ENCODE results near the gene SLC1A7.

SLC1A7 gene

DNA sequence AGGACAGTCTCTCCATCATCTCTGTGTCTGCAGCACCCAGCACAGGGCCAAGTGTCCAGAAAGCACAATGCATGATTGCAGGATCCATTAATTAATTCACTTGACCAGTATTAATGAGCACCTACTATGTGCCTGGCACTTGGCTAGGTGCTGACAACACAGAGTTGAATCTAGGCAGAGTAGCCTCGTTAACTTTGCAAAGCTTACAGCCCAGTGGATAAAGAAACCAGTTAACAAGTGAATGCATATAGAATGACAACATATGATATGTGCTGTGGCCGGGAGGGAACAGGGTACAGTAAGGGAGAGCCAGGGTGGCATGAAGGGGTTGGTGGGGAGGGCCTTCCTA, 10.9 kb downstream of the SLC1A7 start:
- no peak overlapping the region for H3K23ac ChIP-seq (ENCODE audit: low read length)
- no peak overlapping the region for H3K18ac ChIP-seq (ENCODE audit: low read length)
- H3K4me3 ChIP-seq (ENCODE audit: low read length) = no peak overlapping the region
- H2AK5ac ChIP-seq (ENCODE audit: low read length) = no peak overlapping the region
- H3K36me3 ChIP-seq (ENCODE audit: control insufficient read depth, insufficient read depth, low read length) = no peaks in the 10 kb centered on the region
- WGBS (ENCODE audit: extremely low coverage, insufficient coverage, low lambda C conversion rate) = no CpG with 5 or more reads among the region's 2 CpGs
- no peak overlapping the region for H3K4me2 ChIP-seq (ENCODE audit: low read length)
- H3K4ac ChIP-seq (ENCODE audit: low read depth, low read length) = no peak overlapping the region
- no peaks in the 10 kb centered on the region for H3K79me1 ChIP-seq (ENCODE audit: low read length)
- H3K27ac ChIP-seq (ENCODE audit: low read depth, low read length) = no peak overlapping the region
- no peaks in the 10 kb centered on the region for H3K27me3 ChIP-seq (ENCODE audit: insufficient read depth, low read length, poor library complexity)
- no peaks in the 10 kb centered on the region for H3K79me2 ChIP-seq (ENCODE audit: control insufficient read depth, insufficient read depth, low read length)
- no peak overlapping the region for H2BK5ac ChIP-seq (ENCODE audit: low read length)
- no peak overlapping the region for H4K8ac ChIP-seq (ENCODE audit: low read depth, low read length)
- H4K5ac ChIP-seq (ENCODE audit: low read length) = no peak overlapping the region
- no peak overlapping the region for H3K56ac ChIP-seq (ENCODE audit: low read length)
- H2BK15ac ChIP-seq (replicated peaks; ENCODE audit: low read depth) = no peak overlapping the region
- DNase-seq = no peak
- no peak overlapping the region for H2BK120ac ChIP-seq (ENCODE audit: low read depth, low read length)
- no peaks in the 10 kb centered on the region for H3K4me1 ChIP-seq (ENCODE audit: control insufficient read depth, low read depth, low read length)
- no peak overlapping the region for H3K9ac ChIP-seq (ENCODE audit: low read length)

DNA sequence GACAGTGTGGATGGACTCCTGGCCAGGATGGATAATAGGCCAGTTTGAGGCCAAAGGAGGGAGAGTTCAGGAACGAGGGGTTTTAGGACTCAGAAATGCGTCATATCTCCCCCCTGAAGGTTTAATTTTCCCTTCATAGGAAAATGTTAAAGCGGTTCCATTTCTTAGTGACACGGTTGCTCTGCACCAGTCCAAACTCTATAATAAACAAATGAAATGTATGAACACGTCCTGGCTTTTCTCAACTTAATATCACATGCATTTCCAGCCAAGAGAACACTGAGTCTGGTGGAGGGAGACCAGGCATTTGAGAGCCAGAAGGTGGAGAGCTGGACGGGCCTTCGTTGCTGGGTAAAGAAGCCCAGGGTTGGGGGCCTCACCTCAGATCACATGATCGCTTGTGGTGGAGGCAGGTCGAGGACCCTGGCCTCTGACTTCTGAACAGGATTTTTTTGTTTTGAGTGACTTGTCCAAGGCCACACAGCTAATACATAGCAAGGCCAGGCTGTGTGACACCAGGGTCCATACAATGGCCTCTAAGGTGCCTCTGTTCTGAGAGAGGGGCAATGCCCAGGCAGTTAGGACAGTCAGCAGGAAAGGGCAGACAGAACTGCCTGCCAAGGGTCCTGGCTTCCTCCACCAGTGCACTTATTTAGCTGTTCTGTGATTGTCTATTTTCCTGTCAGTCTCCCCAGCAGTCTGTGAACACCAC, 11.4 kb downstream of the SLC1A7 start:
- H3K4ac ChIP-seq (ENCODE audit: low read depth, low read length) = no peak overlapping the region
- H3K36me3 ChIP-seq (ENCODE audit: control insufficient read depth, insufficient read depth, low read length) = no peaks in the 10 kb centered on the region
- H3K23ac ChIP-seq (ENCODE audit: low read length) = no peak overlapping the region
- no peak overlapping the region for H3K18ac ChIP-seq (ENCODE audit: low read length)
- H3K4me1 ChIP-seq (ENCODE audit: control insufficient read depth, low read depth, low read length) = no peaks in the 10 kb centered on the region
- no peak overlapping the region for H2AK5ac ChIP-seq (ENCODE audit: low read length)
- H4K5ac ChIP-seq (ENCODE audit: low read length) = no peak overlapping the region
- no peak overlapping the region for H3K4me2 ChIP-seq (ENCODE audit: low read length)
- no peak for DNase-seq
- no peak overlapping the region for H2BK5ac ChIP-seq (ENCODE audit: low read length)
- H3K79me2 ChIP-seq (ENCODE audit: control insufficient read depth, insufficient read depth, low read length) = no peaks in the 10 kb centered on the region
- H4K8ac ChIP-seq (ENCODE audit: low read depth, low read length) = no peak overlapping the region
- H2BK15ac ChIP-seq (replicated peaks; ENCODE audit: low read depth) = no peak overlapping the region
- WGBS (ENCODE audit: extremely low coverage, insufficient coverage, low lambda C conversion rate) = no CpG with 5 or more reads among the region's 9 CpGs
- H3K79me1 ChIP-seq (ENCODE audit: low read length) = no peaks in the 10 kb centered on the region
- no peak overlapping the region for H3K9ac ChIP-seq (ENCODE audit: low read length)
- no peaks in the 10 kb centered on the region for H3K27me3 ChIP-seq (ENCODE audit: insufficient read depth, low read length, poor library complexity)
- H3K4me3 ChIP-seq (ENCODE audit: low read length) = no peak overlapping the region
- H2BK120ac ChIP-seq (ENCODE audit: low read depth, low read length) = no peak overlapping the region
- no peak overlapping the region for H3K56ac ChIP-seq (ENCODE audit: low read length)
- no peak overlapping the region for H3K27ac ChIP-seq (ENCODE audit: low read depth, low read length)

DNA sequence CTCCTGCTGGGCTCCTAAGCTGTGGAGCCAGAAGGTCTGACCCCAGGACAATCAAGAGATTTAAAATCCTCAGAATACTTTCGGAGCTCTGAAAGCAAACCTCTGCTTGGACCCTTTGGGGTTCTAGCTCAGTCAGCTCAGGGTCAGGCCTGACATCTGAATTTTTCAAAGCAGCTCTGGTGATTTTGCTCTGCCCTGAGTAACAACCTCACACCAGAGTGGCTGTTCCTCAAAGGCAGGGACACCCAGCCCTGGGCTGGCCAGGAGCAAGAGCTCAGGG, 11.9 kb downstream of the SLC1A7 start:
- WGBS (ENCODE audit: extremely low coverage, insufficient coverage, low lambda C conversion rate) = no CpG with 5 or more reads among the region's 1 CpG

DNA sequence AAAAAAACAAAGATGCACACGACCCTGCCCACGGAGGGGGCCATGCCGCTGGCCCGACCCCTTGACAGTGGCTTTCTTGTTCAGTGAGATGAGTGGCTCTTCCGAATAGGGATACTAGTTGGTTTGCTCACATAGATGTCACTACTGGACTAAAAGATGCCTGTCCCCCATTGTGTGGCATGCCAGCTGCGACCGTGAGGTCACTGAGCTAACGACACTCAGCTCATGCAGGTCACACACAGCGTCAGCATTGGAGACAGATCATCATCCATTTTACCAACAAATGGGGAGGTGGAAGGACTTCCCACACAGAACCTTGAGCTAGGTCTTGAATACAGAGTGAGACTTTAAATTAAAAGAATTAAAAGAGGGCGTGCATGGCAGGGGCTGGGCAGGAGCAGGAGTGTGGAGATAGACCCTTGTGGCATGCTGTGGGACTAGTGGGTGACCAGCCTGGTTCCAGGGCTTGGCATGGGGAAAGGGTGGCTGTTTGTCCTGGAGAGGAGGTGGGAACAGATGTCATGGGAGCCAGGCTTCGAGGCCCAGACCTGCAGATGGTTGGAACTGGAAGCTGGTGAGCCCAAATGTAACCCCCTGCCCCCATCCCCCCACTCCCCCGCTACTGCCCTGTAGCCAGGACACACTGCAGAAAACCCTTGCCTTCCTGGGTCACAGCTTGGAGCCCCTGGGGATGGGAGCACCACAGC, 12.4 kb downstream of the SLC1A7 start:
- no peak for DNase-seq
- Histone ChIP-seq H3K27ac (ENCODE audit: low read depth, low read length) (no peak overlapping the region), H4K8ac (ENCODE audit: low read depth, low read length) (no peak overlapping the region), H2BK5ac (ENCODE audit: low read length) (no peak overlapping the region), H4K5ac (ENCODE audit: low read length) (no peak overlapping the region), H3K4me3 (ENCODE audit: low read length) (no peak overlapping the region), H3K4me1 (ENCODE audit: control insufficient read depth, low read depth, low read length) (no peaks in the 10 kb centered on the region), H3K4ac (ENCODE audit: low read depth, low read length) (no peak overlapping the region), H2BK15ac (replicated peaks; ENCODE audit: low read depth) (no peak overlapping the region), H3K56ac (ENCODE audit: low read length) (no peak overlapping the region), H2AK5ac (ENCODE audit: low read length) (no peak overlapping the region), H3K27me3 (ENCODE audit: insufficient read depth, low read length, poor library complexity) (no peaks in the 10 kb centered on the region), H3K23ac (ENCODE audit: low read length) (no peak overlapping the region), H3K36me3 (ENCODE audit: control insufficient read depth, insufficient read depth, low read length) (no peaks in the 10 kb centered on the region), H3K9ac (ENCODE audit: low read length) (no peak overlapping the region), H3K4me2 (ENCODE audit: low read length) (no peak overlapping the region), H3K18ac (ENCODE audit: low read length) (no peak overlapping the region), H2BK120ac (ENCODE audit: low read depth, low read length) (no peak overlapping the region), H3K79me1 (ENCODE audit: low read length) (no peaks in the 10 kb centered on the region), H3K79me2 (ENCODE audit: control insufficient read depth, insufficient read depth, low read length) (no peaks in the 10 kb centered on the region)
- no CpG with 5 or more reads among the region's 12 CpGs for WGBS (ENCODE audit: extremely low coverage, insufficient coverage, low lambda C conversion rate)

More for the DNA sequence above, 11.9 kb downstream of the SLC1A7 start:
- Histone ChIP-seq H3K79me2 (ENCODE audit: control insufficient read depth, insufficient read depth, low read length) (no peaks in the 10 kb centered on the region), H2AK5ac (ENCODE audit: low read length) (no peak overlapping the region), H4K5ac (ENCODE audit: low read length) (no peak overlapping the region), H3K56ac (ENCODE audit: low read length) (no peak overlapping the region), H2BK120ac (ENCODE audit: low read depth, low read length) (no peak overlapping the region), H3K18ac (ENCODE audit: low read length) (no peak overlapping the region), H3K9ac (ENCODE audit: low read length) (no peak overlapping the region), H2BK15ac (replicated peaks; ENCODE audit: low read depth) (no peak overlapping the region), H3K4ac (ENCODE audit: low read depth, low read length) (no peak overlapping the region), H2BK5ac (ENCODE audit: low read length) (no peak overlapping the region), H3K4me3 (ENCODE audit: low read length) (no peak overlapping the region), H3K4me2 (ENCODE audit: low read length) (no peak overlapping the region), H3K36me3 (ENCODE audit: control insufficient read depth, insufficient read depth, low read length) (no peaks in the 10 kb centered on the region), H3K79me1 (ENCODE audit: low read length) (no peaks in the 10 kb centered on the region), H3K4me1 (ENCODE audit: control insufficient read depth, low read depth, low read length) (no peaks in the 10 kb centered on the region), H3K27me3 (ENCODE audit: insufficient read depth, low read length, poor library complexity) (no peaks in the 10 kb centered on the region), H3K27ac (ENCODE audit: low read depth, low read length) (no peak overlapping the region), H4K8ac (ENCODE audit: low read depth, low read length) (no peak overlapping the region), H3K23ac (ENCODE audit: low read length) (no peak overlapping the region)
- DNase-seq = no peak

DNA sequence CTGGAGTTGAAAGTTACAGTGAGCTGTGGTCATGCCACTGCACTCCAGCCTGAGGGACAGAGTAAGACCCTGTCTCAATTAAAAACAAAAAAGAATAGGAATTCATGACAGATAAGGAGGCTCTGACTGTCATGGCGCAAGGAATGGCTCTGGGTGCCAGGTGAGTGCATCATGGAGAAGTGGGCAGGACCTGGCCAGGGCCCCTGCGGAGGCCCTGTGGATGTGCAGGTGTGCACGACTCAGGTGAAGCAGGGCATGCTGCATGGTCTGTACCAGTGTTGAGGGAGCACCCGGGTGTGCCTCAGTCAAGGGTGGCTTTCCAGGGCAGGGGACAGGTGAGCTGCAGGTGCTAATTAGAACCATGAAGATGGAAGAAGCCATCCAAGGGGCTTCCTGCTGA, 14.0 kb downstream of the SLC1A7 start:
- Histone ChIP-seq H2BK15ac (replicated peaks; ENCODE audit: low read depth) (no peak overlapping the region), H2BK120ac (ENCODE audit: low read depth, low read length) (no peak overlapping the region), H3K4ac (ENCODE audit: low read depth, low read length) (no peak overlapping the region), H3K79me1 (ENCODE audit: low read length) (no peaks in the 10 kb centered on the region), H3K27me3 (ENCODE audit: insufficient read depth, low read length, poor library complexity) (no peaks in the 10 kb centered on the region), H3K4me2 (ENCODE audit: low read length) (no peak overlapping the region), H3K23ac (ENCODE audit: low read length) (no peak overlapping the region), H4K8ac (ENCODE audit: low read depth, low read length) (no peak overlapping the region), H3K79me2 (ENCODE audit: control insufficient read depth, insufficient read depth, low read length) (no peaks in the 10 kb centered on the region), H4K5ac (ENCODE audit: low read length) (no peak overlapping the region), H3K18ac (ENCODE audit: low read length) (no peak overlapping the region), H2BK5ac (ENCODE audit: low read length) (no peak overlapping the region), H3K56ac (ENCODE audit: low read length) (no peak overlapping the region), H3K27ac (ENCODE audit: low read depth, low read length) (no peak overlapping the region), H3K36me3 (ENCODE audit: control insufficient read depth, insufficient read depth, low read length) (no peaks in the 10 kb centered on the region), H3K9ac (ENCODE audit: low read length) (no peak overlapping the region), H2AK5ac (ENCODE audit: low read length) (no peak overlapping the region), H3K4me3 (ENCODE audit: low read length) (no peak overlapping the region), H3K4me1 (ENCODE audit: control insufficient read depth, low read depth, low read length) (no peaks in the 10 kb centered on the region)
- DNase-seq = no peak
- no CpG with 5 or more reads among the region's 4 CpGs for WGBS (ENCODE audit: extremely low coverage, insufficient coverage, low lambda C conversion rate)

DNA sequence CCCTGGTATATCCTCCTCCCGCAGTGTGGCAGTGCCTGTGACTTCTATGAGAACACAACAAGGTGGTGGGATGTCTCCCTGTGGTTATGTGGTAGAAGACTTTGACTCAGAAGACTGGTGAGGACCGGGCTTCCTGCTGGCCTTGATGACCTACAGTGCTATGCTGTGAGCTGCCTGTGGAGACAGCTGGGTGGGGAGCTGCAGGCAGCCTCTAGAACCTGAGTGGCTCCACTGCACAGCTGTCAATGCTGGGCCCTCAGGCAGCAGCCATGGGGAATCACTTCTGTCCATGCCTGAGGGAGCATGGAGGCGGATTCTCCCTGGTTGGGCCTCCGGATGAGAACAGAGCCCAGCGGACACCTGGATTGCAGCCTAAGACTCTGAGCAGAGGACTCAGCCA, 14.9 kb downstream of the SLC1A7 start:
- Histone ChIP-seq H3K4me3 (ENCODE audit: low read length) (no peak overlapping the region), H2BK120ac (ENCODE audit: low read depth, low read length) (no peak overlapping the region), H3K36me3 (ENCODE audit: control insufficient read depth, insufficient read depth, low read length) (no peaks in the 10 kb centered on the region), H3K27ac (ENCODE audit: low read depth, low read length) (no peak overlapping the region), H3K56ac (ENCODE audit: low read length) (no peak overlapping the region), H3K23ac (ENCODE audit: low read length) (no peak overlapping the region), H3K4me1 (ENCODE audit: control insufficient read depth, low read depth, low read length) (no peaks in the 10 kb centered on the region), H3K9ac (ENCODE audit: low read length) (no peak overlapping the region), H3K18ac (ENCODE audit: low read length) (no peak overlapping the region), H2AK5ac (ENCODE audit: low read length) (no peak overlapping the region), H2BK15ac (replicated peaks; ENCODE audit: low read depth) (no peak overlapping the region), H3K27me3 (ENCODE audit: insufficient read depth, low read length, poor library complexity) (no peaks in the 10 kb centered on the region), H3K4me2 (ENCODE audit: low read length) (no peak overlapping the region), H3K79me2 (ENCODE audit: control insufficient read depth, insufficient read depth, low read length) (no peaks in the 10 kb centered on the region), H2BK5ac (ENCODE audit: low read length) (no peak overlapping the region), H4K8ac (ENCODE audit: low read depth, low read length) (no peak overlapping the region), H4K5ac (ENCODE audit: low read length) (no peak overlapping the region), H3K79me1 (ENCODE audit: low read length) (no peaks in the 10 kb centered on the region), H3K4ac (ENCODE audit: low read depth, low read length) (no peak overlapping the region)
- WGBS (ENCODE audit: extremely low coverage, insufficient coverage, low lambda C conversion rate) = no CpG with 5 or more reads among the region's 5 CpGs
- no peak for DNase-seq
